Nucleus accumbens (tissue), 56 donors: Measurements from ENCODE around the gene SPRED2.

Experiments
- DNase-seq, 56 donors: peaks; one replicate each; lab custom pipeline; 2025; lab: John Stamatoyannopoulos, UW

The SPRED2 gene

GRCh38 chr2:65416321-65416720 lies 16.1 kb downstream of the SPRED2 start:
- DNase-seq: no peak

GRCh38 chr2:65415091-65415490 lies 17.3 kb downstream of the SPRED2 start:
- DNase-seq: no peak

GRCh38 chr2:65413610-65414009 lies 18.8 kb downstream of the SPRED2 start:
- DNase-seq: no peak

- DNase-seq: no peak
These were observed 19.3 kb downstream of the SPRED2 start for GRCh38 chr2:65413106-65413505.

- no peak for DNase-seq
These were observed 21.2 kb downstream of the SPRED2 start for GRCh38 chr2:65411056-65411795.

- DNase-seq: no peak
These were observed 23.4 kb downstream of the SPRED2 start for GRCh38 chr2:65409045-65409444.

GRCh38 chr2:65407240-65407639 lies 25.2 kb downstream of the SPRED2 start:
- no peak for DNase-seq

GRCh38 chr2:65404988-65405697 lies 27.3 kb downstream of the SPRED2 start:
- no peak for DNase-seq

GRCh38 chr2:65403529-65403915 lies 28.9 kb downstream of the SPRED2 start:
- DNase-seq: no peak

- no peak for DNase-seq
These were observed 29.4 kb downstream of the SPRED2 start for GRCh38 chr2:65402780-65403528.

- no peak for DNase-seq
These were observed 30.1 kb downstream of the SPRED2 start for GRCh38 chr2:65402323-65402722.

- DNase-seq: no peak
These were observed 35.3 kb downstream of the SPRED2 start for GRCh38 chr2:65397122-65397521.

GRCh38 chr2:65396348-65397026 lies 35.9 kb downstream of the SPRED2 start:
- DNase-seq: no peak

- no peak for DNase-seq
These were observed 36.6 kb downstream of the SPRED2 start for GRCh38 chr2:65395621-65396347.

GRCh38 chr2:65393743-65394422 lies 38.5 kb downstream of the SPRED2 start:
- no peak for DNase-seq

GRCh38 chr2:65393046-65393445 lies 39.4 kb downstream of the SPRED2 start:
- DNase-seq: no peak

GRCh38 chr2:65392609-65393008 lies 39.8 kb downstream of the SPRED2 start:
- peak in 23 of 56 donors; percentile 6 to 55 (median 20) for DNase-seq

GRCh38 chr2:65390134-65390533 lies 42.3 kb downstream of the SPRED2 start:
- DNase-seq: no peak

GRCh38 chr2:65389476-65389875 lies 42.9 kb downstream of the SPRED2 start:
- DNase-seq: no peak
